GM10847 (cell line): ENCODE results near the gene LSM7.

ENCODE experiments used
- POLR2A ChIP-seq: IDR thresholded peaks from 2 replicates; pipeline ENCODE4 v1.6.1; 2011; ENCODE audit not compliant: insufficient read length; ENCODE audit errors: extremely low read depth

LSM7 gene

DNA sequence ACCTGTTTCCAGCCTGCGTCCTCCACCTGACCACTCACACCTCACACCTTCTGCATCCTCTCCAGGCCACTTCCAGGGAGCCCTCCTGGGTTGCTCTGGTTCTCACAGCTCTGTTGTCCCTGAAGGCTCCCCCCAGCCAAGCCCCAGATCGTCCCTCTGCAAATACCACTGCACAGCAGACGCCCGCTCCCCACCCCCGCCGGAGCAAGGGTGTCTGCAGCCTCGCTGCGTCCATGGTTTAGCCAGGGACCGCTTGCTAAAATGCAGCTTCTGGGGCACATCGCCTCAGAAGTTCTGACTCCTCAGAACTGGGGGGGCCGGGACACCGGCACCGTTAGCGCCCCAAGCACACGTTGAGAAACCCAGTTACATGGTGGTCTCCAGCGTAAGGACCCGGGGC is 21.4 kb downstream of the LSM7 start:
- TF ChIP-seq POLR2A: no peak

DNA sequence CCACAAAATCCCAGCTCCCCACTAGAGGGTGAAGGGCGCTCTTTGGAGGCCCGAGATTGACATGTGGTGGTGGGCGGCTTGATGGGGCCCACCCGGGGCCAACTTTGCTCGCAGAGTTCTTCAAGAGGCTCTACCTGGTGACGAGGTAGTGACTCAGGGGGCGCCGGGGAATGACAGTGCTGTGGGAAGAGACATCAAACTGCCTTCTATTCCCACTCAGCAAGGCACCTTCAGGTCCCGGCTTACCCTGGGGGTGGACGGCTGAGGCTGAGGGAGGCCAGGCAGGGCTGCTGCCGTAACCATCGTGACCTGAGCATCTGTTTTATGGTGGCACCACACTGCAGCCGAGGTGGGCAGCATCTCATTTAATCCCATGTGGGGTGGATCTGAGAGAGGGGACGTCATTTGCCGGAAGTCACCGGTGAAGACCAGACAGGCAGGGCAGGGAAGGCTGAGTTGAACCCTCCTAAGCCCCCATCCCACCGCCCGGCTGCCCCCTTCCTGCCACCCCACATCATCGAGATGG is 22.0 kb downstream of the LSM7 start:
- TF ChIP-seq POLR2A: no peak

DNA sequence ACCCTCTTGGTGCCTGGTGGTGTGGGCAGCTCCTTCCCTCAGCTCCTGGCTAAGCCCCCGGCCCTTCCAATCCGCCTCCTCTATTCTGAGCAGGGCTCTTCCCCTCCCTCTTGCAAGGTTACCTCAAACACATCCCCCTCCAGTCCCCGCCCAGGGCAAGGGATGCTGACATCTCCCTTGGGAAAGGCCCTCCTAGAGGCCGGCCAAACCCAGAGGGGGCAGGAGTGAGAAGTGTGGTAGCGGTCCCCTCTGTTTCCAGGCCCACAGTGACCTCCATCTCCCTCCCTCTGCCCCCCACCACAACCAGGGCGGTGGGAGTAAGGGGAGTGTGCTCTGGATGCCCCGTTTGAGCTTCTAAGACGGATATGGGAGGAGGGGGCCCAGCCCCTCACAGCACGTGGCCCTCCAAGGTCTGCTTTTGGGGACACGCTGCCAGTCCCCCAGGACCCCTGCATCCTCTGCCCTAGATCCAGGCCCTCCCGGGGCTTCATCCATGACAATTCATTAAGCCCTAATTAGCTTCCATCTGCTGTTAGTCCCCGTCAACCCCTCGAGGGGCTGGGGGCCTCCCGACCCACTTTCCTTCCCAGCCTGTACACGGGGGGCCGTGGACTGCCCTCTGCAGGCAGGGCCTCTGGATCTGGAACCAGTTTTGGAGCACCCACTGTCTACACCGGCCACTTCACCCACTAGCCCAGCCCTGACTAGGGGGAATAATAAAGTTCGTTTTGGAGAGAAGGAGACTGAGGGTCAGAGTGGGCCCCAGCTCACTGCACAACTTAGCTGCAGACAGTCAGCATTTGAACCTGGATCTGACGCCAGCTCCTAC is 22.7 kb downstream of the LSM7 start:
- no peak for TF ChIP-seq POLR2A

DNA sequence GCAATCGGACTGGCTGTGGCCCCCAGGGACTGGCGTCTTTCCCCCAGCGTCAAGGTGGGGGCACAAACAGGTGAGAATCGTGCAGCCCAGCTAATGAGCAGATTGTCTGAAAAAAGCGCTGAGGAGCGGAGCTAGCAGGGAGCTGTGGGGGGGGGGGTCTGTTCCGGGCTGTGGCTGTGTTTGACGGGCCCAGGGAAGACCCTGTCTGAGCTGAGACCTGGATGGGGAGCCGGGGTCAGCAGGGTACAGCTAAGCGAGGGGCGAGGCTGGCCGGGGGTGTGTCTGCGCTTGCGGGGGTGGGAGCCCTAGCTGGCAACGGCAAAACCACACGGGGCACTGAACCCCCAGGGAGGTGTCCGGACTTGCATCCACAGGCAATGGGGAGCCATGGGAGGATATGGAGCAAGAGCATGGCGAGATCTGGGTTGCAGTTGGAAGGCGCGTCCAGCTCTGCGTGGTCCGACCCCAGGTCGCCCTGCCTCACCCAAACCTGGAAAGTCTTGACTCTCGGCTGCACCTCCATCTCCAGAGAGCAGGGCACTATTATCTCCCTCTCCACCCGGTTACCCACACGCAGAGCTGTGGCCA is 25.1 kb downstream of the LSM7 start:
- no peak for TF ChIP-seq POLR2A

DNA sequence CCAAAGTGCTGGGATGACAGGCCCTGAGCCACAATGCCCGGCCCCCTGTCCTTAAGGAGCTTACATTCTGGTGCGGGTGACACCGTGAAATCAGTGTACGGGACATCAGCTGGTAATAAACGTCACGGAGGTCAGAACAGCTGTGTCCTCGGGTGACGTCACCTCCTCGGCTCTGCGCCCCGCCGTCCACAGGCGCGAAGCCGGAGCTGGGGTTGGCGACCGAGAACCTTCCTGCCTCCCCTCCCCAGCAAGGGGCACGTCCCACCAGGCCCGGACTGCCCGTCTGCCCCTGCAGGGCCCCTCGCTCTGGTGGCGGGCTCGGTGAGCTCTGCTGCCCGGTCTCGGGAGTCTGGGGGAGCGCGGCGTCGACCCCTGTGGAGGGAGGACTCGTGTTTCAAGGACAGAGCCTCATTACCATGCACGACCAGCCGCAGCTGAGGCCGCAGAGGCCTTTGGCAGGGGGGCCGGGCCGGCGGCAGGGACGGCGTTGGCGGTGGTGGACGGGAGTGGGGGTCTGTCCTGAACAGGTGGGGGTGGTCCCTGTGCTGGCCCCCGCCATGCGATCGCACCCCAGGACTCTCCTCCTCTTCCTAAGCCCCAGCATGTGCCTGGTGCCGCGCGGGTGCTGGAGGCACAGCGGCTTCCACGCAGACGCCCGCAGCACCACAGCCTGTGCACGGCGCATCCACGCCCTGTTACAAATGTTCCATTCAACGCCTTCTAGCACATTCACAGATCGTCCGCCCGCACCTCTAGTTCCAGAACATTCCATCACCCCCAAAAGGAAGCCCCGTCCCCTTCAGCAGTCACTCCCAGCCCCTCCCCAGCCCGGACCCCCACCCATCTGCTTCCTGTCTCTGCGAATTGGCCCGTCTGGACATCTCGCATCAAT is 25.8 kb downstream of the LSM7 start:
- no peak for TF ChIP-seq POLR2A

DNA sequence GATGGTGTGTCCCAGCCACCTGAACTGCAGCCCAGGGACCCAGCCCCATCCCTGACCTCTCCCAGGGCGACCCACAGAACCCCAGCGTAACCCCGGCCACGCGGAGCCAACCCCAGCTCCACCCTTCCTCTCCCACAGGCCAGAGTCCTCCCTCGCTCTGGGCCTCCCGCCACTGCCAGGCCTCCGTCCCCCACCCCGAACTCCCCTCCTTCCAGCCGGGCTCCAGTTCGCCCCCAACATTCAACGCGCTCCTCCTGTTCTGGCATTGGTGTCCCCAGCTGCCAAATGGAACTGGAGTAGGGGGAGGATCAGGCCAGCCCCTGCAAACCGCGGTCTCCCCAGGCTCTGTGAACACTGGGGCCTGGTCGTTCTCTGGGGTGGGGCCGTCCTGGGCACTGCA is 27.9 kb downstream of the LSM7 start:
- TF ChIP-seq POLR2A: no peak

DNA sequence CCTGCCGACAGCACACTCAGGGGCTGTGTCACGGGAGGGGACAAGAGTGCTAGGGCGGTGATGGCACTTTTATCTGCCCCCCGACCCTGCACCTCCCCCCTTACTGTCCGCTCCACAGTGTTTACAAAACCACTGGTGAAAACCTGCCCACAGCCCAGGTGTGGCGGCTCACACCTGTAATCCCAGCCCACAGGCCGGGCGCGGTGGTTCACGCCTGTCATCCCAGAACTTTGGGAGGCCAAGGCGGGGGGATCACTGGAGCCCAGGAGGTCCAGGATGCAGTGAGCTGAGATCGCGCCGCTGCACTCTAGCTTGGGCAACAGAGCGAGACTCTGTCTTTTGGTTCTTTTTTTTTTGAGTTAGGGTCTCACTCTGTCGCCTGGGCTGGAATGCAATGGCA is 32.2 kb downstream of the LSM7 start:
- no peak for TF ChIP-seq POLR2A

DNA sequence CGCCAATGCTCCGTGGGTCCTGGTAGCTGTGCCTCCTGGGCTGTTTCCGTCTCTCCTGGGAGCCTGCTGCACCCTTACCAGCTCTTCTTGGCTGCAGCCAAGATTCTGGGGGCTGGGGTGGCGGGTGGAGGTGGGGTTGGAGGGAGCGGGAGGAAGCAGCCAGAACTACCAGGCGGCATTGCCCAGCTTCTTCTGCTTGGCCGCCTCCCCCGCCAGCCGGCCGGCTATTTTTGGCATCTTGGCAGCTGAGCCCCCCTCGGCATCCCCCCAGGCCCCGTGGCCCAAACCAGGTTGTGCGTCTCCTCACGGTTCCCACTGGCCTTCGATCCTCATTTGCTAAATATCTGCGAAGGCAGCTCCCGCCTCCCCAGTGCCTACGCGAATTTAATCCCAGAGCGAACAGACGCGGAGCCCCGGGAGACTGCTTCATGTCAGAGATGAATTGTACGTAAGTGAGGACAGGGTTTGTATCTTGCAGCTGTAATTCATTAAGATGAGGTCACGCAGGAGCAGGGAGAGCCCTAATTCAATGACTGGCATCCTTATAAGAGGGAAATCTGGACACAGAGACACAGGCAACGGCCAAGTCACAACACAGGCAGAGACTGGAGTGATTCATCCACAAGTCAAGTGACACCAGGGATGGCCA is 33.6 kb downstream of the LSM7 start:
- TF ChIP-seq POLR2A: no peak

DNA sequence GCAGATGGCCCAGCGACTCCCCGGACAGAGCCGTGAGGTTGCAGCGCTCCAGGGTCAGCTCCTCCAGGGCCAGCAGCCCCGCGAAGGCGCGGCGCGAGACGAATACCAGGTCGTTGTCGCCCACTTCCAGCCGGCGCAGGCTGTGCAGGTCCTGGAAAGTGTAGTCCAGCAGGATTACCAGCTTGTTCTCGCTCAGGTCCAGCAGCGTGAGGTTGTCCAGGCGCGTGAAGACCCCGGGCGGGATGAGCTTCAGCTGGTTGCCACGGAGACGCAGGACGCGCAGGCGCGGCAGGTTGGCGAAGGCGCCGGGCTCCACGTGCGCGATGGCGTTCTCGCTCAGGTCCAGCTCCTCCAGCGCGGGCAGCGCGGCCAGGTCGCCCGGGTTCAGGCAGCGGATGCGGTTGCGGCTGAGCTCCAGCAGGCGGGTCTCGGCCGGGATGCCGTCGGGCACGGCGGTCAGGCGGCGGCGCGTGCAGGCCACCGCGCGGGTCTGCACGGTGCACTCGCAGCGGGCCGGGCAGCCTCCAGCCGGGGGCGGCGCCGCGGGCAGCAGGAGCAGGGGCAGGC is 37.1 kb downstream of the LSM7 start:
- TF ChIP-seq POLR2A: no peak

DNA sequence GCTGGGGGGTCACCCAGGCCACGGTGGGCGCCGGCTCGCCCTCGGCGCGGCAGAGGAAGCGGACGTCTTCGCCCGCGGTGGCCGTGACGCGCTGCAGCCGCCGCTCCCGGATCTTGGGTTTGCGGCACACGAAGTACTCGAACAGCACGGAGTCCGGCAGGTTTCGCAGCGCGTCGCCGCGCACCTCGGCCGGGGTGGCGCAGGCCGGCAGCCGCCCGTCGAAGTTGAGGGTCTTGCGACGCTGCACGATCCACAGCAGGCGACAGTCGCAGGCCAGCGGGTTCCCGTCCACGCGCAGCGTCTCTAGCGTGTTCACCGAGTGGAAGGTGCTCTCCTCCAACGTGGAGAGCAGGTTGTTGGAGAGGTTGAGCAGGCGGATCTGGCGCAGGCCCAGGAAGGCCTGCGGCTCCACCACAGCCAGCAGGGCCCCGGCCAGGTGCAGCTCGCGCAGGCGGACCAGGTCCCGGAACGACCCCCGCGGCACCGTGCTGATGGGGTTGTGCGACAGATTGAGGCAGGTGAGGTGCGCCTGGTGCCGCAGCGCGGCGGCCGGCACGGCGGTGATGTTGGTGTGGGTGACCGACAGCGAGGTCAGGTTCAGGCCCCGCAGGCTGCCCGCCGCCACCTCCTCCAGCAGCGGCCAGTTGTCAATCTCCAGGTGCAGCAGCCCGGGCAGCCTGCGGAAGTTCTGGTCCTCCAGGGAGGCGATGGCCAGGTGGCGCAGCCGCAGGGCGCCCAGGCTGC is 37.8 kb downstream of the LSM7 start:
- no peak for TF ChIP-seq POLR2A

DNA sequence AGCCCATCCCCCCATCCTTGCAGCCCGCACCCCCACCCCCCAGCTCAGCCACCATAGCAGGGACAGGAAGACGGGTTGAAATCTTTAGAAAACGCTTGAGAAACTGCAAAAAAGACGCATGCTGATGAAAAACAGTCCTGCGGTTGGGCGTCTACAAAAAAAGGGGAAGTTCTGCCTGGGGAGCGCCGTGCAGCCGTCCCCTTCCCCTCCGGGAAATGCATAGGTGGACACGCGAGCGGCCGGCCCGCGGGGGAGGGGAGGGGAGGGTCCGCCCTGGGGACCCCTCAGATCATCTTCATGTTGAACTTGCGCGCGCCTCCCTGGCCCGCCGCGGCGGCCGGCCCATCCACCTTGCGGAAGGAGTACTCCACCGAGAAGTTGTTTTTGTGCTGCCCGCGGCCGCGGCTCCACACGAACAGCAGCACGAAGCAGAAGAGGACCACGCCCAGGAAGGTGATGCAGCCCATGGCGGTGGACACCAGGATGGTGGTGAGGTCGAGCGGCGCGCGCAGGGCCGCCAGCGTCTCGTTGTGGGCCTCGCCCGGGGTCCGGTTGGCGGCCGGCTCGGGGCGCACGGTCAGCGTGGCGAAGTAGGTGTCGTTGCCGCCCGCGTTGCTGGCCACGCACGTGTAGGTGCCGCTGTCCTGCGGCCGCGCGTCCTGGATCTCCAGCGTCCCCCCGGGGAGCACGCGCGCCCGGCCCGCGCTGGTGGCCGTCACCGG is 38.5 kb downstream of the LSM7 start:
- TF ChIP-seq POLR2A: no peak

DNA sequence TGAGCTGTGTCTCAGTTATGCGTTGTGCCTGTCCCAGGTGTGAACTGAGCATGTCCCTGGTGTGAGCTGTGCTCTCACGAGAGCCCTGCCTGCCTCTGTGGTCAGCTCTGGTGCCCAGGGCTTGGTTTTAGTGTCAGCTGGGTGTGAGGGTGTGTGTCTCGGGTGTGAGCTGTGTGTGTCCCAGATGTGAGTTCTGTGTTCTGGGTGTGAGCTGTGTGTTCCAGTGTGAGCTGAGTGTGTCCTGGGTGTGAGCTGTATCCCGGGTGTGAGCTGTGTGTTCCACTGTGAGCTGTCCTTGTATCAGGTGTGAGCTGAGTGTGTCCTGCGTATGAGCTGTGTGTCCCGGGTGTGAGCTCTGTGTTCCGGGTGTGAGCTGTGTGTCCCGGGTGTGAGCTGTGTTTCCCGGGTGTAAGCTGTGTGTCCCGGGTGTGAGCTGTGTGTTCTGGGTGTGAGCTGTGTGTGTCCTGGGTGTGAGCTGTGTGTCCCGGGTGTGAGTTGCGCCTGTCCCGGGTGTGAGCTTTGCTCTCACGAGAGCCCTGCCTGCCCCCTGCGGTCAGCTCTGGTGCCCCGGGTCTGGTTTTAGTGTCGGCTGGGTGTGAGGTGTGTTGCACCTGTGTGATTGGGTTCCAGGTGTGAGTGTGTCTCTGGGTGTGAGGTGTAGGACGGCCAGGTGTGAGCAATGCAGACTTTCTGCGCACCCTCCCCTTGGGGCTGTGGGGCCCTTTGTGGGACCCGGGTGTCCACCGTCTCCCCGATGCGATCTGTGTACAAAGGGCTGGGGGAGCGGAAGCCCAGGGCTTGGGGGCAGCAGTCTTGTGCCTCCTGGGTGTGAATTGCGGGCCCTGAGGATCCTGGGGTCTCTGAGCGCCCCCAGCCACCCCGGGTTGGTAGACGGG is 39.3 kb downstream of the LSM7 start:
- no peak for TF ChIP-seq POLR2A
